MM.1S (cell line): ENCODE data around the gene SWAP70.
"Not testable (repeated sequence)": the region's sequence is repeated elsewhere in the genome, so short reads cannot be mapped to it uniquely, and the experiment has no call there.

Experiments used
- DNase-seq: peaks from one replicate; pipeline ENCODE4 v3.0.0-alpha.2; 2015
- H2AFZ ChIP-seq: fragments of 300-600 bp; sonication (generic); 2 replicates; pipeline ENCODE4 v1.6.0; 2016; ENCODE audit warnings: antibody characterized with exemption, low read length
- H3F3A ChIP-seq: fragments of 300-600 bp; sonication (generic); 2 replicates; pipeline ENCODE4 v1.6.1; 2016; ENCODE audit warnings: mild to moderate bottlenecking, antibody characterized with exemption, low read length, moderate library complexity, mixed read lengths; ENCODE audit not compliant: insufficient read depth
- H3K27ac ChIP-seq: fragments of 300-600 bp; sonication (generic); 2 replicates; pipeline ENCODE4 v1.5.1; 2016; ENCODE audit warnings: mild to moderate bottlenecking, low read length
- H3K27me3 ChIP-seq: fragments of 300-600 bp; sonication (generic); replicated peaks from 2 replicates; pipeline ENCODE4 v1.6.0; 2016; ENCODE audit warnings: low read length; ENCODE audit not compliant: insufficient read depth
- H3K36me3 ChIP-seq: fragments of 300-600 bp; sonication (generic); replicated peaks from 2 replicates; pipeline ENCODE4 v1.6.1; 2016; ENCODE audit warnings: mild to moderate bottlenecking, low read length, mixed read lengths; ENCODE audit not compliant: insufficient read depth
- H3K4me1 ChIP-seq: fragments of 300-600 bp; sonication (generic); 2 replicates; pipeline ENCODE4 v1.6.1; 2016; ENCODE audit warnings: low read length, mixed read lengths
- H3K4me2 ChIP-seq: fragments of 300-600 bp; sonication (generic); 2 replicates; pipeline ENCODE4 v1.6.0; 2016; ENCODE audit warnings: low read depth, low read length
- H3K4me3 ChIP-seq: fragments of 300-600 bp; sonication (generic); 2 replicates; pipeline ENCODE4 v1.5.1; 2016; ENCODE audit warnings: low read length, mixed read lengths
- H3K79me2 ChIP-seq: fragments of 300-600 bp; sonication (generic); 2 replicates; pipeline ENCODE4 v1.6.1; 2016; ENCODE audit warnings: mixed run types, low read length, mixed read lengths
- H3K9ac ChIP-seq: fragments of 300-600 bp; sonication (generic); 2 replicates; pipeline ENCODE4 v1.6.1; 2016; ENCODE audit warnings: low read length, mixed read lengths
- H3K9me2 ChIP-seq: fragments of 300-600 bp; sonication (generic); replicated peaks from 2 replicates; pipeline ENCODE4 v1.6.1; 2016; ENCODE audit warnings: mild to moderate bottlenecking, low read length, mixed read lengths; ENCODE audit not compliant: insufficient read depth
- H3K9me3 ChIP-seq: fragments of 300-600 bp; sonication (generic); replicated peaks from 2 replicates; pipeline ENCODE4 v1.6.1; 2016; ENCODE audit warnings: mild to moderate bottlenecking, low read length, mixed read lengths; ENCODE audit not compliant: insufficient read depth
- H4K20me1 ChIP-seq: fragments of 300-600 bp; sonication (generic); 2 replicates; pipeline ENCODE4 v1.6.1; 2016; ENCODE audit warnings: mild to moderate bottlenecking, low read length, moderate library complexity, mixed read lengths; ENCODE audit not compliant: insufficient read depth
- EZH2 ChIP-seq: fragments of 300-600 bp; sonication (generic); optimal IDR thresholded peaks from 2 replicates; pipeline ENCODE3; 2017; ENCODE audit warnings: low read depth, mild to moderate bottlenecking, antibody characterized with exemption, low read length, mixed read lengths
- EZH2phosphoT487 ChIP-seq: fragments of 300-600 bp; sonication (generic); IDR thresholded peaks from 2 replicates; pipeline ENCODE4 v1.6.1; 2018; ENCODE audit warnings: antibody characterized with exemption, low read length
- TF ChIP-seq, protein P1 (sequence below): fragments of 300-600 bp; sonication (generic); IDR thresholded peaks from 2 replicates; pipeline ENCODE4 v1.5.1; 2016; ENCODE audit warnings: antibody characterized with exemption, low read length, mixed read lengths

The SWAP70 gene

DNA sequence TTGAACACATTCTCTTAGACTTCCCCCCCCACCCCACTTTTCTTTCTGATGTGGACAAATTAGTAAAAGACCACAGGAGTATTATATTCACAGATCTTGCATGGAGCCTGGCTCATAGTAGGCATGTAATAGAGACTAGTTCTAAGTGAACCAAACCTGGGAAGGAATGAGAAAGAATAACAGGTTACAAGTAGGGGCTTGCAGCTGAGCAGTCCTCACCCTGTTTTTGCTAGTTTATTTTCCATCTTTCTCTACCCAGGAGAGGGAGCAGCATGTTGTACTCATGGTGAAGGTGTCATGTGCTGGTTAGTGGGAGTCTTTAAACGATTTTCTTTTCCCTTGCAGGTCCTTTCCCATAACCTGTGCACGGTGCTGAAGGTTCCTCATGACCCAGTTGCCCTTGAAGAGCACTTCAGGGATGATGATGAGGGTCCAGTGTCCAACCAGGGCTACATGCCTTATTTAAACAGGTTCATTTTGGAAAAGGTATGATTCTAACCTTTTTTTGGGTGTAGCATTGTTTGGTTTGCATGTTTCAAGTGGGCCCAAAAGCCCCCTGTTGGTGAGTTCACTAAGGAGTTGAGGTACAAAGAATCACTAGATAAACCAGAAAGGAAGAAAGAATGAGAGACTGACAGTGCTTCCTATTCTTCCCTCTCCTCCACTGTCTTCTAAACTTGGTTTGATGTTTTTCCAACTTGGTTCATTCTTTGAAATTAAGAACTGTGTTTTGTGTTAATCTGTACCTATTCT, 30.1 kb downstream of the SWAP70 start:
- Histone ChIP-seq H4K20me1 (no peaks in the 10 kb centered on the region), H2AFZ (no peak overlapping the region), H3K36me3 (no peaks in the 10 kb centered on the region), H3K4me2 (no peak overlapping the region), H3K9me3 (no peaks in the 10 kb centered on the region), H3K4me3 (no peak overlapping the region), H3K4me1 (no peaks in the 10 kb centered on the region), H3K9me2 (no peaks in the 10 kb centered on the region), H3K9ac (no peak overlapping the region), H3F3A (no peaks in the 10 kb centered on the region), H3K79me2 (no peaks in the 10 kb centered on the region), H3K27me3 (no peaks in the 10 kb centered on the region), H3K27ac (no peak overlapping the region)
- no peak for DNase-seq
- TF ChIP-seq EZH2phosphoT487 = no peak
- TF ChIP-seq, protein P1, sequence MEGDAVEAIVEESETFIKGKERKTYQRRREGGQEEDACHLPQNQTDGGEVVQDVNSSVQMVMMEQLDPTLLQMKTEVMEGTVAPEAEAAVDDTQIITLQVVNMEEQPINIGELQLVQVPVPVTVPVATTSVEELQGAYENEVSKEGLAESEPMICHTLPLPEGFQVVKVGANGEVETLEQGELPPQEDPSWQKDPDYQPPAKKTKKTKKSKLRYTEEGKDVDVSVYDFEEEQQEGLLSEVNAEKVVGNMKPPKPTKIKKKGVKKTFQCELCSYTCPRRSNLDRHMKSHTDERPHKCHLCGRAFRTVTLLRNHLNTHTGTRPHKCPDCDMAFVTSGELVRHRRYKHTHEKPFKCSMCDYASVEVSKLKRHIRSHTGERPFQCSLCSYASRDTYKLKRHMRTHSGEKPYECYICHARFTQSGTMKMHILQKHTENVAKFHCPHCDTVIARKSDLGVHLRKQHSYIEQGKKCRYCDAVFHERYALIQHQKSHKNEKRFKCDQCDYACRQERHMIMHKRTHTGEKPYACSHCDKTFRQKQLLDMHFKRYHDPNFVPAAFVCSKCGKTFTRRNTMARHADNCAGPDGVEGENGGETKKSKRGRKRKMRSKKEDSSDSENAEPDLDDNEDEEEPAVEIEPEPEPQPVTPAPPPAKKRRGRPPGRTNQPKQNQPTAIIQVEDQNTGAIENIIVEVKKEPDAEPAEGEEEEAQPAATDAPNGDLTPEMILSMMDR = no peak
- no peak for TF ChIP-seq EZH2

DNA sequence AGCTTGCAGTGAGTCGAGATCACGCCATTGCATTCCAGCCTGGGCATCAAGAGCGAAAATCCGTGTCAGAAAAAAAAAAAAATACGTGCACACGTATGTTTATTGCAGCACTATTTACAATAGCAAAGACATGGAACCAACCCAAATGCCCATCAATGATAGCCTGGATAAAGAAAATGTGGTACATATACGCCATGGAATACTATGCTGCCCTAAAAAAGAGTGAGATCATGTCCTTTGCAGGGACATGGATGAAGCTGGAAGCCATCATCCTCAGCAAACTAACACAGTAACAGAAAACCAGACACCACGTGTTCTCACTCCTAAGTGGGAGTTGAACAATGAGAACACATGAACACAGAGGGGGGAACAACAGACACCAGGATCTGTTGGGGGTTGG, 31.4 kb downstream of the SWAP70 start:
- H4K20me1 ChIP-seq, H3K27me3 ChIP-seq, H3F3A ChIP-seq, H3K9me2 ChIP-seq, DNase-seq, H3K9ac ChIP-seq, H3K4me2 ChIP-seq, H3K9me3 ChIP-seq, H3K4me3 ChIP-seq, H2AFZ ChIP-seq, H3K4me1 ChIP-seq, H3K27ac ChIP-seq, H3K79me2 ChIP-seq, H3K36me3 ChIP-seq: not testable (repeated sequence)

DNA sequence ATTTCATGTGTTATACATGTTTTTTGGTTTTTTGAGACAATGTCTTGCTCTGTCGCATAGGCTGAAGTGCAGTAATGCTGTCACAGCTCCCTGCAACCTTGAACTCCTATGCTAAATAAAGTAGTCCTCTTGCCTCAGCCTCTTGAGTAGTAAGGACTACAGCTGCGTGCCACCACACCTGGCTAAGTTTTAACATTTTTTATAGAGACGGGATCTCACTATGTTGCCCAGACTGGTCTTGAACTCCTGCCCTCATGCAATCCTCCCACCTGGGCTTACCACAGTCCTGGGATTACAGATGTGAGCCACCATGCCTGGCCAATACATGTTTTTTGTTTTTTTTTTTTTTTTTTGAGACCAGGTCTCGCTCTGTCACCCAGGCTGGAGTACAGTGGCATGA, 33.9 kb downstream of the SWAP70 start:
- Histone ChIP-seq H3K9me2 (no peaks in the 10 kb centered on the region), H3K4me2 (no peak overlapping the region), H3K79me2 (no peaks in the 10 kb centered on the region), H3K4me3 (no peak overlapping the region), H3K9ac (no peak overlapping the region), H3K9me3 (no peaks in the 10 kb centered on the region), H4K20me1 (no peaks in the 10 kb centered on the region), H3K4me1 (no peaks in the 10 kb centered on the region), H2AFZ (no peak overlapping the region), H3K27ac (no peak overlapping the region), H3K27me3 (no peaks in the 10 kb centered on the region), H3K36me3 (no peaks in the 10 kb centered on the region), H3F3A (no peaks in the 10 kb centered on the region)
- TF ChIP-seq EZH2 (no peak), EZH2phosphoT487 (no peak)
- TF ChIP-seq, protein P1 = no peak
- no peak for DNase-seq

DNA sequence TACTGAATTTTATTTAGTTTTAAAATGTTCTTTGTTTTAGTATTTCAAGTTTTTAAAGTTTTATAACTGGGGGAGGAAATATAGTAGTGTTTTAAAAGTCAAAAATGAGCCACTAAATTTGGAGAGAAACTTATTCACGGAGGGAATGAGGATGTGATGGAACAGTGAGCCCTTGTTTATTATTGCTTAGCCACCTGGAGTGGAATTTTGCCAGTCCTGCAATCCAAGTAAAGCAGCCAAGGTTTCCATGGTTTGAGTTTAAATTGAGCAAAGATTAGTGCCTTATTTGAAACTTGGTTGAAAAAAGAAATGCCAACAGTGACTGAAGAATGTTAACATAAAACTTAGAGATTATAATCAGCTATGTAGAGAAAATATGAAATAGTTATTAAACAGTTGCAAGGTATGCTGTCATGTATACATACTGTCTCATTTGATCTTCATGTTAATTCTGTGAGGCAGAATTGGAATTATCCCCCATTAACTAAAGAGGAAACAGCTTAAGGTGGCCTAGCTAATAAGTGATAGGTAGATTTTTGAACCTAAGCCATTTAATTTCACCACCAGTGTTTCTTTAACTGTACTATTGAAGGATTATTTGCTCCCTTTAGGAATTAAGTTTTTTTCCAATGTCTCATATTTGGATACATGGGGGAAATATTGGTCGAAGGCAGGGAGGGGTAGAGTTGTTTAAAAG, 36.4 kb downstream of the SWAP70 start:
- H3K79me2 ChIP-seq = no peaks in the 10 kb centered on the region
- H3K4me2 ChIP-seq = no peak overlapping the region
- H4K20me1 ChIP-seq = no peaks in the 10 kb centered on the region
- H3K4me1 ChIP-seq = no peaks in the 10 kb centered on the region
- H3K27ac ChIP-seq = no peak overlapping the region
- TF ChIP-seq EZH2phosphoT487 = no peak
- TF ChIP-seq EZH2 = no peak
- TF ChIP-seq, protein P1 = no peak
- H3K9me3 ChIP-seq = no peaks in the 10 kb centered on the region
- H3F3A ChIP-seq = no peaks in the 10 kb centered on the region
- no peak overlapping the region for H2AFZ ChIP-seq
- DNase-seq = no peak
- H3K27me3 ChIP-seq = no peaks in the 10 kb centered on the region
- H3K9me2 ChIP-seq = no peaks in the 10 kb centered on the region
- H3K36me3 ChIP-seq = no peaks in the 10 kb centered on the region
- no peak overlapping the region for H3K9ac ChIP-seq
- no peak overlapping the region for H3K4me3 ChIP-seq
